Caki2 (cell line): ENCODE results near the gene AIG1. TPM values are rescaled to one million over a fixed set of nuclear protein-coding genes. Genes with fewer than 3 reads are reported as not detected.
"Not testable (repeated sequence)": the region's sequence is repeated elsewhere in the genome, so short reads cannot be mapped to it uniquely, and the experiment has no call there.

Experiments used
- DNase-seq: peaks from one replicate; pipeline ENCODE4 v3.0.0-alpha.2; 2015; ENCODE audit warnings: low read depth
- in situ Hi-C: cut with HindIII; loops from 2 replicates; pipeline ENCODE4 v1.10.0; 2016; ENCODE audit warnings: low sequenced_read_pairs, low pct_unique_long_range_greater_than_20kb, mixed read lengths
- total RNA-seq: library from RNA; depleted of rRNA; stranded (reverse); fragments of >200 nt; shearing (Covaris generic); gene quantifications from 2 replicates; pipeline ENCODE4 v1.2.3, GENCODE V29; 2014; ENCODE audit warnings: low replicate concordance

Gene AIG1
- total RNA-seq, 1 experiment from 2014 or later: 76.2 TPM

DNA sequence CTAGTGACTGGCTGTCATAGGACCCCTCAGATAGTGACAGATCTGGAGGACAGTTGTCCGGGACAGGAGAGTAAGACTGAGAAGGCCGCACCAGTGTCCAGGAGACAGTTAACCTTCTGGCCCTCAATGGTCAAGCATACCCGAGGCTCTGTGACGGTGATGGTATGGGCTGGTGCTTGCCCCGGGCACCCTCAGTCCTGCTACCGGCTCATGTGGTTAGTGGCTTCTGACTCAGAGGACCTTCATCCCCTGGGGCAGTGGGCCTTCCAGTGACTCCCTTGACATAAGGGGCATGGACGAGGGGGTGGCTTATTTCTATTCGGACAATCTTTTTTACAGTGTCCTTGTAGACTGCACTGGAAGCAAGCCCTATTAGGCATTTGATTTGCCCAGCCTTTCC is 23.3 kb downstream of the AIG1 start:
- in situ Hi-C loops, DNase-seq: not testable (repeated sequence)

DNA sequence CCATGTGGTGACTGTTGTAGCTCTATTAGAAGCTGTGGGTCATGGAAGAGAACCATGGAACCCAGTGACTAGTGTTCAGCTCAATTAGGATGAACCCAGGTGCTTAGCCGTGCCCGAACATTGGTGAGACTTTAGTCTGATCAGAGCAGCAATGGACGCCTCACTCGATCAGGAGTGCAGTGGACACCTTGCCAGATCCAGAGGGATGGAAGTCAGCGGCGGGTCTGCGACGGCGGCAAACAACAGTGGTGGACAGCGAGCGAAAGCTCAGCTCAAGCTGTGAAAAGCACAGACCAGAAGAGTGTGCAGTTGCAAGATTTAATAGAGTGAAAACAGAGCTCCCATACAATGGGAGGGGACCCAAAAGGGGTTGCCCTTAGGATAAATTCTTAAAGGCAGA is 26.6 kb downstream of the AIG1 start:
- DNase-seq, in situ Hi-C loops: not testable (repeated sequence)

DNA sequence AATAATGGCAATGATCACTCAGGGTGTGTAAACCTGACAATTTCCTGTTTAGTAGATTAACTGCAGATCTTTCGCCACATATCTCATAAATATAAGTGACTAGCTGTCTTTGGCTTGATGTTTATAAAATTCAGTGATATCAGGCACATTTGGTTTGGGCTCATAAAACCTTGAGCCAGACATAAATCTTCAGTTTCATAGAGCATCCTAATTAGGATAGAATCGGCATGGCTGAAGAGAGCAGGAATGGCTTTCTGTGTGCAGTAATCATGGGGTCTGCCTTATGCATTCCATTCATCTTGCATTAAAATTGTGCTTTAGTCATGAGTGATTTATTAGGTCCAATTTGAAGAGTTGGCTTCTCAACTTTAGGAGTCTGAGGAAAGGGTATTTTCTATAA is 27.2 kb downstream of the AIG1 start:
- in situ Hi-C loops: no loop called here
- no peak for DNase-seq

DNA sequence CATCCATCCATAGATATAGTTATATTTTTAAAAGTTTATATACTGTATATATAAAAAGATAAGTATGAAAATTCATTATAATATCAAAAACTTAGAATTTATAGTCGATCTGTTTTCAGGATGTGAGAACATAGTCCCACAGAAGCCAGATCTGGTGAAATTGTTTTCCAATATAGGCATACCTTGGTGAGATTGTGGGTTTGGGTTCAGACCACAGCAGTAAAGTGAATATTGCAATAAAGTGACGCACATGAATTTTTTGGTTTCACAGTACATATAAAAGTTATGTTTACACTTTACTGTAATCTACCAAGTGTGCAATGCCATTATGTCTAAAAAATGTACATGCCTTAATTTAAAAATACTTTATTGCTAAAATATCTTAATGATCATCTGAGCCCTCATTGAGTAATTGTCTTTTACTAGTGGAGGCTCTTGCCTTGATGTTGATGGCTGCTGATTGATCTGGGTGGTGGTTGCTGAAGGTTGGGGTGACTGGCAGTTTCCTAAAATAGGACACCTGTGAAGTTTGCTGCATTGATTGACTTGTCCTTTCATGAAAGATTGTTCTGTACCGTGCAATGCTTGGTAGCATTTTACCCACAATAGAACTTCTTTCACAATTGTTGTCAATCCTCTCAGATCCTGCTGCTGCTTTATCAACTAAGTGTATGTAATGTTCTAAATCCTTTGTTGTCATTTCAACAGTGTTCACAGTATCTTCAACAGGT is 29.8 kb downstream of the AIG1 start:
- in situ Hi-C loops: no loop called here
- DNase-seq: no peak

DNA sequence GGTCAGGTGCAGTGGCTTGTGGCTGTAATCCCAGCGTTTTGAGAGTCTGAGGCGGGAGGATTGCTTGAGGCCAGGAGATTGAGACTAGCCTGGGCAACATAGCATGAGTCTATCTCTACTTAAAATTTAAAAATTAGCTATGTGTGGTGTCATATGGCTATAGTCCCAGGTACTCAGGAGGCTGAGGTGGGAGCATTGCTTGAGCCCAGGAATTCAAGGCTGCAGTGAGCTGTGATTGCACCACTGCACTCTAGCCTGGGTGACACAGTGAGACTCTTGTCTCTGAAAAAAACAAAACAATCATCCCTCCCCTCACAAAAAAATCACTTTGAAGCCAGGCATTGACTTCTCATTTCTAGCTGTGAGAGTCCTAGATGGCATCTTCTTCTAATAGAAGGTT is 32.1 kb downstream of the AIG1 start:
- no peak for DNase-seq
- in situ Hi-C loops: no loop called here

DNA sequence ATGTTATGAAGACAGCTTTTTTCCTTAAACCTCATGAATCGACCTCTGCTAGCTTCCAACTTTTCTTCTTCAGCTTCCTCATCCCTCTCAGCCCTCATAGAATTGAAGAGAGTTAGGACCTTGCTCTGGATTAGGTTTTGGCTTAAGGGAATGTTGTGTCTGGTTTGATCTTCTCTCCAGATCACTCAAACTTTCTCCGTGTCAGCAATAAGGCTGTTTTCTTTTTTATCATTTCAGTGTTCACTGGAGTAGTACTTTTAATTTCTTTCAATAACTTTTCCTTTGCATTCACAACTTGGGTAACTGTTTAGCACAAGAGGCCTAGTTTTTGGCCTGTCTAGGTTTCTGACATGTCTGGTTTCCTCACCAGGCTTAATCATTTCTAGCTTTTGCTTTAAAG is 32.6 kb downstream of the AIG1 start:
- in situ Hi-C loops: no loop called here
- no peak for DNase-seq

DNA sequence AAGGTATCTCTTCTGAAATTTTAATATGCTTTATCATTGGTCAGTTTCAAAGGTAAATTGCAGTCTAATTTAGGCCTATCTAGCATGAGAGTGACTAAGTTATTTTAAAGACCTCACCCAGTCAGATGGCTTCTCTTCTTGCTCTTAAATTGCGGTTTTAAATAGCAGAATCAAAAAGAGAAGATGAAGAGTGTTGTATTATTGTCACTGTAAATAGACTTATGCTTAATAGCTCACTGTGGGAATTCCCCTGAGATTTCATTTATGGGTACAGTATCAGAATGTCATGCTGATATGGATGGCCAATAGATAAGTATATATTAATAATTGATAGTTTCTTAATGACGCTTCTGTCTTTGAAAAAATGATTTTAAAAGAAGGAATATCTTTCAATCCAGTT is 35.7 kb downstream of the AIG1 start:
- in situ Hi-C loops: no loop called here
- no peak for DNase-seq

DNA sequence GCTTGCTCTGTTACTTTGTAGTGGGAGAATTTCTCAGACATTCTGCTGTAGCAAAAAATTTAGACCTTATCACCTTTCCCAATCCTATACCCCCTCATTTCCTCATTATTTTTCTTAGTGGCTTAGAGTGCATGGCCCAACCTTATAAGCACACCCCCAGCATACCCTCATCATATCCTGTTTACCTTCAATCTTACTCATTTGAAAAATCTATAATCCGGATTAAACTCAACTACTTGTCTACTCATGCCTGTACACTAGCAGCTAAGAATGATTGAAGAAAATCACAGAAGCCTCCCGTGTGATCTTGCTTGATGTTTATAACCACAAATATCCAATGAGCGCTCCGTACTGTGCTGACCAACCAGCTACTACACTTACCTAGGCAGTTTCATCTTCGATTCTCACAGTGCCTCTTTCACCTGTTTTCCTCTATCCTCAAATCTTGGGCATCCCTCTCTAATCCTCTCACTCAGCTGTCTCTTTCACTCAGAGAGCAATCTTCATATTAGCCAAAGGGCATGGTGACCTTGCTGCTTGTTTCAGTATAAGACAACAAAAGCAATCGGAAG is 36.6 kb downstream of the AIG1 start:
- no peak for DNase-seq
- in situ Hi-C loops: no loop called here

DNA sequence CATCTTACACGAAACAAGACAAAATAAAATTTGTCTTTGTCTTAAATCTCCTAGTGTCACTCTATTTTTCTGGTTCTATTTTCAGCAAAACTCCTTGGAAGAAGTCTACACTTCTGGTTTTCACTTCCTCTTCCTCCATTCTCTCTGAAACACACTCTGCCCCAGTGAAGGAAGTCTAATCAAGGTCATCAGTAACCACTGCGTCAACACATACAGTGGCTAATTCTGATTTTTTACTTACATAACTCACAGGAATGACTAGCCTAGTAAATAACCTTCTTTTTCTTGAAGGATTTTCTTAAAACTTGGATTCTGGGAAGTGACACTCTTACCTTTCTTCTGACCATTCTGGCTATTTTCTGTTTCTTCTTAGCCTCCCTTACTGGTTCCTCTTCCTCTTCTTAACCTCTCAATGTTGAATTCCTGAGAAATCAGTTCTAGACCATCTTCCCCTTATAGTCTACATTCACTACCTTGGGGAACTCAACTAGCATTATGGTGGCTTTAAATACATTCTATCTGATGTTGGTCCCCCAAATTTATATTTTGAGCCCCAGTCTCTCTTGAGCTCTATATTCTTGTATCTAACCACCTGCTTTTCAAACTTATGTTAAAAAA is 37.5 kb downstream of the AIG1 start:
- in situ Hi-C loops: no loop called here
- DNase-seq: no peak

DNA sequence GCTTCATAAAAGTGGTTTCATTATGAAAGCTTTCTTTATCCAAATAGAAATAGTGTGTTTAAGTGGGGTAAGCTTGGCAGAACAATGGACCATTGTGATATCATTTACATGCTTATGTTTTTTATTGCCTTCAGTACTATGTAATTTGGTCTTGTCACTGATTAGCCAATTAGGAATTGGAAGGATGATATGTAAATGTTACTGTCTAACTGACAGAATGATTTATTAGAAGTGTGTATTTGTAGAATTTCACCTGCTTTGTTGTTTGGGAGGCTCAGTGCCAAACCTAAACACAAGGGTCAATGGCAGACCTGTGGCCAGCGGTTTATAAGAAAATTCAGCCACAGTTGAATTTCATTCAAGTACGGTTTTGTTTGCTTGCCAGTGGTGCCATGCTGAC is 39.0 kb downstream of the AIG1 start:
- in situ Hi-C loops: no loop called here
- no peak for DNase-seq

DNA sequence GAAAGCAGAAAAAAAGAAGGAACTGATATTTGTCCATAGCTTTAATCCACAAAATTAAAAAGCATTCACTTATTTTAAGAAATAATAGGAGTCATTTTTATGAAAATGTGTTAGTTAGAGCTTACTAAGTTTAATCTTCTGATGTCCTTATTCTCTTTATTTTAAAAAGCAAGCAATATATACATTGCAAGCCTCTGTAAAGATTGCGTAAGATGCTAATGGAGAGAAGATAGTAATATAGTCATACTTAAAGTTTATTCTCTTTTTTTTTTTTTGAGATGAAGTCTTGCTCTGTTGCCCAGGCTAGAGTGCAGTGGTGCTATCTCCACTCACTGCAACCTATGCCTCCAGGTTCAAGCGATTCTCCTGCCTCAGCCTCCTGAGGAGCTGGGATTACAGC is 39.7 kb downstream of the AIG1 start:
- in situ Hi-C loops: no loop called here
- no peak for DNase-seq

DNA sequence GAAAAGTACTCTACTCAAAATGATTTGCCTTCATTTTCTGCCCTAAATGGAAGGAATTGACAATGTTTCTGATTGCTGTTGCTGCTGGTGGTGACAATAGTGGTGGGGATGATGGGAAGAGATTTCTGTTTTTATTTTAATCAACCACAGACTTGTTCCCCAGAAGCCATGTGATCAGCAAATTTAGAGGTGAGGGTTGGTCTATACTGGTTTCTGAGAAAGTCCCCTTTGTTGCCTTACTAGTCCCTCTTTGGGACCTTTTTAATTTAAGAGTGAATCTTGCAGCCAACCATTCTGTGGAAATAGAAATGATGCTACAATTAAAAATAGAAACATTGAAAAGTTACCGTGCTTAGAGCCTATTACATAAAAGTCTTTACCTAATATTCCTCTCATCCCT is 43.2 kb downstream of the AIG1 start:
- in situ Hi-C loops: no loop called here
- DNase-seq: no peak

DNA sequence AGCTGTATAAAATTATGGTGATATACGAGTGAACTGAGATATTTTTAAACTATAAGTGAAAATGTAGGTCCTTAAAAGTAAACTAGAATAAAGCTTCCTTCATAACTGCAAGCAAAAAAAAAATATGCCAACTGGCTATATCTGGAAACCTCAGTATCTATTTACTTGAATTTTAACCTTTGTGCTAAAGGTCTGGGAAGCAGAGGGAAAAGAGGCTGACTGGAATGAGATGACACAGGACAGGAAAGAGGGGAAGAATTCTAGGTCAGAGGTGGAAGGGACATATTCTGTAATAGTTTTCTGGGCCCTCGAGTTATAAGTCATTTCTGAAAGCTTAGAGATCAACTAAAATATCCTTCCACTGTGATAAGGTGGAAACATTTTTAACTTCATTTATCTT is 46.8 kb downstream of the AIG1 start:
- in situ Hi-C loops: no loop called here
- no peak for DNase-seq

DNA sequence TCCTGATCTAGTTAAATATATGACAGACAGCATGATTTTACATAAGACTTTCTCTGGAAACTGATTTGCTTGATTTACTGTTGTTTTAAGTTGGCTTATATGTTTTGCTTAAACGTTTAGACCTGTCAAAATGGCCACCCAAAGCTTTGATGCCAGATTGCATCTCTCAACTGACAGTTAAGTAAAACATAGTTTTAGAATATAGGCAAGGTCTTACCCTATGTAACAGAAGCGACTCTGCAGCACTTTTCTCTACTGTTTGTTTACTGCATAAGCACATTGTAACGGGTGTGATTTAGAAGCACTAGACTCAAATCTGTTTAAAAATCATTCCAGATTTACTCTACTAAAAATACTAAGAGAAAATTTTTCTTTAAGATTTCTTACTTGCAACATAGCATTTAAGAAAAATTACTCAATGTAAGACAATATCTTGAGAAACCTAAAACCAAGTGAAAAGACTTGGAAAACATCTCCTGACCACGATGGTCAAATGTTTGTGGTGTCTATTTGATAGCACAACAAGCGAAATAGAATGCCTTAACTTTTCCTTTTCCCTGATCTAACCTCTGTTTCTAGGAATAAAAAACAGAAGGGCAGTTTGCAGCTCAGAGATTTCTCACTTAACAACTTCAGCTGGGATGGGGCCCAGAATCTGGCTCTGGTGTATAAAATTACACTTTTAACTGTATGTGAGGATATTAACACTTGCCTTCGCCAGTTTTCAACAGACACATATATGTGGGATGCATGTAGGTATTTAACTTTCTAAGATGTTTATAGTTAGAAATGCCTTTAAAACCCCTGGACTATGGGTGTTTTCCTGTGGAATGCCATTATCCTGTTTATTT is 47.4 kb downstream of the AIG1 start:
- DNase-seq: no peak
- in situ Hi-C loops: no loop called here

DNA sequence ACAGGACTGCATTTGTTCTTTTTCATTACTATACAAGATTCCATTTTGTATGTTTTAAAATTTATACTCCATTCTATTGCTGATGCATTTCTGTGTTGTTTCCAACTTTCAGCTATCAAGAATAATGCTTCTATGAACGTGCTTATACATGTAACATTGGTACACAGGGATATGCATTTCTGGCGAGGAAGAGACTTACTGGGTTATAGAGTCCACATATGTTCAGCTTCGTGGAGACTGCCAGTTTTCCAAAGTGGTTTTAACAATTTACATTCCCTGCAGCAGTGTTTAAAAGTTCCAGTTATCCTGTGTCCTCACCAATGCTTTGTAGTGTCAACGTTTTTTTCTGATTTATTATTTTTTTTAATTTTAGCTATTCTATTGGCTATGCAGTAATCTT is 48.5 kb downstream of the AIG1 start:
- in situ Hi-C loops: no loop called here
- no peak for DNase-seq

DNA sequence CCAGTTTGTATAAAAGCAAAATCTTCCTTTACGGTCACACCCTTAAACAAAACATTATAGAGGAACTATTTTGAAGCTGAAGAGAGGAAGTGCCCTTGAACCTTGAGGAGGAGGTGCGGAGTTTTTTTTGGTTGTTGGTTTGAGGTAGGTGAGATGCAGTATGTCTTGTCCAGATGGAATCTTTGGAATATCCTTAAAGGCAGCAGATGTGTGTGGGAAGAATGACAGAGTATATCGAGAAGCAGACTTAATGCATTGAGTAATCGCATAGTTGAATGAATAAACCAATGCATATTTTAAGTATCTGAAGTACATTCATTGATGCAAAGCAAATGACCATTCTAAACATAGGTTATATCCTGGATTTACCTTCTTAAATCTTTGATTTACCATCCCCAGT is 49.9 kb downstream of the AIG1 start:
- DNase-seq: no peak
- in situ Hi-C loops: no loop called here

DNA sequence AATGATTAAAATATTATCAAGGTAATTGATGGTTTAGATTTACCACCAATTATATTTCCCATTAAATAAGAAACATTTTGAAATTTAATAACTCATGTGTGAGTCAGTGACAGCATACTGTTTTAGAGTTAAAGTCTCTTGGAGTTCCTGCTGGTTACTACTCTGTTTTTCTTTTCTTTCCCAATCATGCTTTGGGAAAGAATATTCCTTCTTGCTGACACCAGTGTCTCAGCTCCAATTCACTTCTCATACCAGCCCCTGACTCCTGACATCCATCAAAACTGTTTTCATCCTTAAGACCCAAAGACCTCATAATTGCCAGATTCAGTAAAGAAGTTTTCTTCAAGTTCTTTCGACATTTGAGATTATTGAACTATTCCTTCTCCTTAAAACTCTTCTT is 50.3 kb downstream of the AIG1 start:
- in situ Hi-C loops: no loop called here
- no peak for DNase-seq

DNA sequence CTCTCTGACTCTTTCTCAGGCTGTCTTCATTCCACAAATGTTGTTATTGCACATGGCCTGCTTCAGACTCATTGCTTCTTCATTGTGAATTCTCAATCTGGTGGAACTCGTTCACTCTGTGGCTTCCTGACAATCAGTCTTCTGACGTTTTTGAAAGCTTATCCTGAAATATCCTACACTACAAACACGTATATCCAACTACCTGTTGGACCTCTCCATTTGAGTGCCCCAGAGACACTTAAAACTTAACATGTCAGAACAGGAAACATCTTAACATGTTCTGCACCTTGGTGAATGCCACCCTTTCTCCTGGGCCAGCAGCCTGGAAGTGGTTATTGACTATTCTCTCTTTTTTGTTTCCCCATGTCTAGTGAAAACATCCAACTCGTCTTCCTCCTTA is 50.8 kb downstream of the AIG1 start:
- in situ Hi-C loops: no loop called here
- no peak for DNase-seq

DNA sequence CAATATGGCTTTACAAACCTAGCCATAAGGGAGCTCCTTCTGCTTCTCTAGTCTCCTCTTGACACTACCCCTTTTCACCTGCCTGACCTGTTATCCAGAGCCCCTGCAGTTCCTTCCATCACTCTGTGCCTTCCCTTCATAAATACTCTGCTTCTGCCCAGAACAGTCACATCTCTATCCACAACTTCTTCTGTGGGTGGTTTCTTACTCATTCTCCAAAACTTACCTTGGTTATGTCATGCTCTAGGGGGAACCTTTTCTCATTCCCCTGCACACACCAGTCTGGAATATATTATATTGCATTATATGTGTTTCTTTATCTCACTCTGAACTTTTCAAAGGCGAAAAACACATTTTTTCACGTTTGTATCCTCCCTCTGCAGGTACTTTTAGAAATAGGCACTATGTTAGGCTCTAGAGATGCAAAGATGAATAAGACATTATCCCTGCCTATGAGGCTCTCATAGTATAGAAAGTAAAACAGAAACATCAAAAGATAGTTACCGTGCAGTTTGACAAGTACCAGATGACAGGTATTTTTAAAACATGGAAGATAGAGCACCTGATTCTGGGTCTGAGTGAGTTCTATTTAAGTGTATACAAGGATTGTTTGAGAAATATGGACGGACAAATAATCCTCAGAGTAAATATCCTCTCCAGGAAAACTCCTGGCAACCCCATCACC is 51.5 kb downstream of the AIG1 start:
- DNase-seq: no peak
- in situ Hi-C loops: no loop called here
